Measurements from ENCODE around the gene STARD10. TPM values are rescaled to one million over a fixed set of nuclear protein-coding genes. Genes with fewer than 3 reads are reported as not detected.

Gene STARD10
- total and polyA plus RNA-seq, 11 donors = 35.2 to 237 (median 55.2) TPM

DNA sequence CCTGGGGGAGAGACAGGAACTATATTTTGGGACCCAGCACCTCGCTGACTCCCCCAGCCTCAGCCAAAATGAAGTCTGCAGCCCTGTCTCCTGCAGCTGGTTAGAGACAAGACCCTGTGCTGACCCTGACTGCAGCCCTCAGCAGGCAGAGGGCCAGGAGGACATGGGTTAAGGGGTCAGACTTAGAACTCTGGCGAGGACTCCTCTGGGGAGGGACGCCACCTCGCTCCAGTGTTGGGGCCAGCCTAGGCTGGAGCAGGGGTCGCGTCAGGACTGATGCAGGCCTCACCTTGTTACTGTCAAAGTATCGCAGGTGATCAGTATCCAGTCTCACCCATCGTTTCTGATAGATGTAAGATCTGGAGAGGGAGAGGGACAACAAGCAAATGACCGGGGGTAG, 82.7 kb downstream of the STARD10 start:
- Histone ChIP-seq H3K4me1 (peaks cover 0 to 38% (median 24%) of the 10 kb centered on the region in 12 donors), H3K27me3 (no peaks in the 10 kb centered on the region), H3K36me3 (peaks cover 0 to 72% (median 60%) of the 10 kb centered on the region in 9 donors), H3K4me3 (no peak overlapping the region), H3K9me3 (no peaks in the 10 kb centered on the region), H3K27ac (no peak overlapping the region)
- DNase-seq (peak in 1 of 5 donors; percentile 16), ATAC-seq (no peak)
- WGBS, 4 donors = 85 to 91% (median 87%) methylated on average over 9 of the region's 9 CpGs
- intact Hi-C loops (cut with DNase I) = no loop called here
- TF ChIP-seq, protein P1, sequence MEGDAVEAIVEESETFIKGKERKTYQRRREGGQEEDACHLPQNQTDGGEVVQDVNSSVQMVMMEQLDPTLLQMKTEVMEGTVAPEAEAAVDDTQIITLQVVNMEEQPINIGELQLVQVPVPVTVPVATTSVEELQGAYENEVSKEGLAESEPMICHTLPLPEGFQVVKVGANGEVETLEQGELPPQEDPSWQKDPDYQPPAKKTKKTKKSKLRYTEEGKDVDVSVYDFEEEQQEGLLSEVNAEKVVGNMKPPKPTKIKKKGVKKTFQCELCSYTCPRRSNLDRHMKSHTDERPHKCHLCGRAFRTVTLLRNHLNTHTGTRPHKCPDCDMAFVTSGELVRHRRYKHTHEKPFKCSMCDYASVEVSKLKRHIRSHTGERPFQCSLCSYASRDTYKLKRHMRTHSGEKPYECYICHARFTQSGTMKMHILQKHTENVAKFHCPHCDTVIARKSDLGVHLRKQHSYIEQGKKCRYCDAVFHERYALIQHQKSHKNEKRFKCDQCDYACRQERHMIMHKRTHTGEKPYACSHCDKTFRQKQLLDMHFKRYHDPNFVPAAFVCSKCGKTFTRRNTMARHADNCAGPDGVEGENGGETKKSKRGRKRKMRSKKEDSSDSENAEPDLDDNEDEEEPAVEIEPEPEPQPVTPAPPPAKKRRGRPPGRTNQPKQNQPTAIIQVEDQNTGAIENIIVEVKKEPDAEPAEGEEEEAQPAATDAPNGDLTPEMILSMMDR (IDR thresholded peaks at IDR 0.05) = no peak
- no peak for TF ChIP-seq POLR2A (IDR thresholded peaks at IDR 0.05)

DNA sequence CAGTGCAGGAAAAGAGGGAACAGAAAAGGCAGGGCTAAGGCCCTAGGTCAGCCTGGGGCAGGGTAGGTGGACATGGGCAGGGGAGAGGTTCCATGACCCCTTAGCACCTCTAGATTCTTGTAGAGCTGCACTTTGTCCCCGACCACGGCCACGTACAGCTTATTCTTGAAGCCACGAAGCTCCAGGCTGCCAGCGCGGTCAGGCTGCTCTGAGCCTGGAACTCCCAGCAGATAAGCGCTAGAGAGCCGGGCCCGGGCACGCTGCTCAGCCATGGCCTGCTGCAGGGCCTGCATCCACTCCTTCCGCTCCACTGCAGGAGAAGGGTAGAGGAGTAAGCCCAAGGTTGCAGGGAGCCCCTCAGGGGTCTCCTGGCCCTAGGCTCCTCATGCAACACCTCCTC, 83.6 kb downstream of the STARD10 start:
- peak in 1 of 4 donors; percentile 16 for ATAC-seq
- no peaks in the 10 kb centered on the region for H3K9me3 ChIP-seq
- H3K4me3 ChIP-seq = no peak overlapping the region
- TF ChIP-seq, protein P1 (IDR thresholded peaks at IDR 0.05) = no peak
- no peak for TF ChIP-seq POLR2A (IDR thresholded peaks at IDR 0.05)
- H3K27me3 ChIP-seq = no peaks in the 10 kb centered on the region
- no peak overlapping the region for H3K27ac ChIP-seq
- H3K4me1 ChIP-seq = peaks cover 0 to 30% (median 20%) of the 10 kb centered on the region in 12 donors
- intact Hi-C loops (cut with DNase I) = no loop called here
- WGBS, 4 donors = 79 to 95% (median 84%) methylated on average over 10 to 11 of the region's 11 CpGs
- peaks cover 0 to 76% (median 68%) of the 10 kb centered on the region in 9 donors for H3K36me3 ChIP-seq
- DNase-seq = peak in 1 of 5 donors; percentile 51

DNA sequence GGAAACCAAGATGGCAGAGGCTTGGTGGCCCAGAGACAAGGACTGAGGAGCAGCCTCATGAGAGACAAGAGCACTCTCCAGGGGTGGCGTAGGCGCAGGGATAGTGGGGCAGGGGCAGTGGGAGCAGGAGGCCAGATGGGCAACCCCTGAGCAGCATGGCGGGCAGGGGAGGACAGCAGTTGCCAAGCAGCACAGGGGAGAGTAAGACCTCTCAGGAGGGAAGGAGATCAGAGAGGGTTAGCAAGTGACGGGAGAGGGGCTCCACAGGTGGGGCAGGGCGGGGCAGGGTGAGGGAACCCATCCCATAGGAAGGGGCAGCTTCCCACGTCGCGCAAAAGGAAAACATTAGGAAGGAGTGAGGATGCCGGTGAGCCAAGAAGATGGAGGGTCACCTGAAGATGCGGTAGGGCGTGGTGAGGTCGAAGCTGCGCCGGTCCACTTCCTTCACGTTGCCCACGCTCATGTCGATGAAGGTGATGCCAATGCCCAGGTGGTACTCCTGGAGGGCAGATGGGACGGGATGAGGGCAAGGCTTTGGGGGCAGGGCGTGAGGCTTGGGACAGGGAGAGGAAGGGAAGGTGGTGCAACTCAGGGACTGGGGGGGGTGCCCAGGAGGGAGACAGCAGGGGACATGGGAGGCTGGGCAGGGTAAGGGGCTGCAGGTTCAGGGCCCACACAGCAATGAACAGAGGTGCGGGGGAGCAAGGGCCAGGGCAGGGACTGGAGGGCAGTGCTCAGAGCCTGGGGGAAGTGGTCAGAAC, 84.2 kb downstream of the STARD10 start:
- no peak for TF ChIP-seq POLR2A (IDR thresholded peaks at IDR 0.05)
- TF ChIP-seq, protein P1 (IDR thresholded peaks at IDR 0.05) = no peak
- Histone ChIP-seq H3K36me3 (peaks cover 0 to 82% (median 74%) of the 10 kb centered on the region in 9 donors), H3K27ac (no peak overlapping the region), H3K4me3 (no peak overlapping the region), H3K4me1 (peaks cover 0 to 23% (median 16%) of the 10 kb centered on the region in 12 donors), H3K27me3 (no peaks in the 10 kb centered on the region), H3K9me3 (no peaks in the 10 kb centered on the region)
- ATAC-seq (no peak), DNase-seq (peak in 1 of 5 donors; percentile 21)
- intact Hi-C loops (cut with DNase I) = no loop called here
- WGBS, 4 donors = 95 to 96% (median 95%) methylated on average over 20 of the region's 20 CpGs

DNA sequence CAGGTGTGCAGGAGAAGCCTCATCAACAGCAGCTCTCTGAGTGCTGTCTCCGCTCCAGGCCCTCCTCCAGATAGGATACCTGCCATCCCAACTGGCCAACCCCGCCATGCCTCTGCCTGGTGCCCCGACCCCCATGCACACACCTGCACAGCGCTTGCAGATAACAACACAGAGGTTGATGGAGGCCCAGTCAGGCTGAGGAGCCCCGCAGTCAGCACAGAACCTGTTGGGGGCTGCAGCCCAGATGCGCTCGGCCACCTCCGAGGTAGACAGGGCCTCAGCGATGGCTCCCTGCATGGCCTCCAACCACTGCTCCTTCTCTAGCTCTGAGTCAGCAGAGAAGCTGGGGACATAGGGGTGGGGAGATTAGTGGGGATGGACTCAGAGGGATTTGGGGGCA, 86.8 kb downstream of the STARD10 start:
- no peak overlapping the region for H3K4me3 ChIP-seq
- H3K27ac ChIP-seq = no peak overlapping the region
- 89 to 96% (median 93%) methylated on average over 8 to 9 of the region's 9 CpGs for WGBS, 4 donors
- peaks cover 0 to 26% (median 11%) of the 10 kb centered on the region in 12 donors for H3K4me1 ChIP-seq
- no peak for DNase-seq
- H3K27me3 ChIP-seq = no peaks in the 10 kb centered on the region
- ATAC-seq = no peak
- no peaks in the 10 kb centered on the region for H3K9me3 ChIP-seq
- peaks cover 0 to 99% (median 84%) of the 10 kb centered on the region in 9 donors for H3K36me3 ChIP-seq
- intact Hi-C loops (cut with DNase I) = no loop called here
- TF ChIP-seq, protein P1 (IDR thresholded peaks at IDR 0.05) = no peak
- TF ChIP-seq POLR2A (IDR thresholded peaks at IDR 0.05) = no peak

All from heart left ventricle (tissue), 16 donors.